SK-N-SH (cell line): Measurements from ENCODE around the gene TBX18. TPM values are rescaled to one million over a fixed set of nuclear protein-coding genes. Genes with fewer than 3 reads are reported as not detected.

ENCODE experiments used
- CTCF ChIA-PET: fragments of 300-600, 350-600 bp; formaldehyde crosslinking; extraction: SDS; loops from one replicate; lab custom pipeline; 2021; lab: Yijun Ruan, JAX
- POLR2A ChIA-PET: fragments of 350-600 bp; sonication (Branson Sonifier 250); formaldehyde crosslinking; extraction: SDS; loops from one replicate; lab custom pipeline; 2020; ENCODE audit warnings: antibody characterized with exemption, inconsistent platforms; lab: Yijun Ruan, JAX
- DNase-seq: peaks from one replicate; pipeline ENCODE4 v3.0.0; 2012
- H2AFZ ChIP-seq: fragments of 200-600 bp; sonication (generic); 2 replicates; pipeline ENCODE4 v1.8.1; 2016; ENCODE audit warnings: antibody characterized with exemption, mild to moderate bottlenecking, low read depth
- H3F3A ChIP-seq: fragments of 200-600 bp; sonication (generic); replicated peaks from 2 replicates; pipeline ENCODE3; 2016; ENCODE audit warnings: antibody characterized with exemption, mild to moderate bottlenecking; ENCODE audit not compliant: insufficient read depth
- H3K27ac ChIP-seq, 2 experiments: fragments of 200-500 bp in 1 of 2; fragments of 200-600 bp in 1 of 2; sonication (Bioruptor generic) in 1 of 2; sonication (generic), shearing (Covaris generic) in 1 of 2; 2 replicates each; pipeline versions ENCODE4 v1.5.1 to v1.6.1; 2014 to 2016; ENCODE audit warnings: low read depth in 2 of 2, inconsistent platforms in 1 of 2, low read length in 1 of 2, mild to moderate bottlenecking in 1 of 2, mixed read lengths in 1 of 2
- H3K27me3 ChIP-seq: fragments of 200-600 bp; sonication (generic), shearing (Covaris generic); 2 replicates; pipeline ENCODE4 v1.6.1; 2016; ENCODE audit warnings: mixed run types; ENCODE audit not compliant: insufficient read depth
- H3K36me3 ChIP-seq, 2 experiments: fragments of 200-500 bp in 1 of 2; fragments of 200-600 bp in 1 of 2; sonication (Bioruptor generic) in 1 of 2; sonication (generic) in 1 of 2; replicated peaks in 1 of 2; 2 replicates each; pipeline versions ENCODE3 to v1.5.1; 2014 to 2016; ENCODE audit warnings: low read length in 1 of 2, mild to moderate bottlenecking in 1 of 2; ENCODE audit not compliant: insufficient read depth in 2 of 2, control insufficient read depth in 1 of 2
- H3K4me1 ChIP-seq, 2 experiments: fragments of 200-500 bp in 1 of 2; fragments of 200-600 bp in 1 of 2; sonication (Bioruptor generic) in 1 of 2; sonication (generic), shearing (Covaris generic) in 1 of 2; 2 replicates each; pipeline versions ENCODE4 v1.5.1 to v1.6.1; 2014 to 2016; ENCODE audit warnings: low read depth in 1 of 2, low read length in 1 of 2, mixed run types in 1 of 2; ENCODE audit not compliant: insufficient read depth in 2 of 2, control insufficient read depth in 1 of 2
- H3K4me2 ChIP-seq: fragments of 200-600 bp; sonication (generic), shearing (Covaris generic); 2 replicates; pipeline ENCODE4 v1.6.1; 2017; ENCODE audit warnings: mixed run types
- H3K4me3 ChIP-seq, 2 experiments: fragments of 200-500 bp in 1 of 2; fragments of 200-600 bp in 1 of 2; sonication (Bioruptor generic) in 1 of 2; sonication (generic), shearing (Covaris generic) in 1 of 2; 2 replicates each; pipeline versions ENCODE4 v1.5.1 to v1.8.1; 2014 to 2016; ENCODE audit warnings: low read depth in 2 of 2, inconsistent platforms in 1 of 2, low read length in 1 of 2, mild to moderate bottlenecking in 1 of 2, mixed read lengths in 1 of 2, moderate library complexity in 1 of 2
- H3K79me2 ChIP-seq: fragments of 200-600 bp; sonication (generic); 2 replicates; pipeline ENCODE4 v1.8.1; 2017; ENCODE audit warnings: mild to moderate bottlenecking; ENCODE audit not compliant: insufficient read depth
- H3K9ac ChIP-seq: fragments of 200-600 bp; sonication (generic); 2 replicates; pipeline ENCODE4 v1.6.1; 2017; ENCODE audit warnings: mixed run types
- H3K9me2 ChIP-seq: fragments of 200-600 bp; sonication (generic); 2 replicates; pipeline ENCODE4 v1.6.1; 2017; ENCODE audit warnings: mixed run types
- H3K9me3 ChIP-seq: fragments of 200-600 bp; sonication (generic); 2 replicates; pipeline ENCODE4 v1.6.1; 2017; ENCODE audit warnings: mixed run types, mild to moderate bottlenecking, moderate library complexity
- H4K20me1 ChIP-seq: fragments of 200-600 bp; sonication (generic); 2 replicates; pipeline ENCODE4 v1.6.1; 2017; ENCODE audit warnings: mild to moderate bottlenecking, mixed run types; ENCODE audit not compliant: insufficient read depth
- CHD2 ChIP-seq: fragments of 150-350 bp; IDR thresholded peaks from 2 replicates; pipeline ENCODE4 v1.6.1; 2018; ENCODE audit warnings: low read length; ENCODE audit not compliant: partially characterized antibody
- CTCF ChIP-seq: fragments of 200-600 bp; sonication (generic); IDR thresholded peaks from 2 replicates; pipeline ENCODE4 v1.6.1; 2017; ENCODE audit warnings: antibody characterized with exemption, mild to moderate bottlenecking, moderate library complexity
- EP300 ChIP-seq, 2 experiments: IDR thresholded peaks; 2 replicates each; pipeline versions ENCODE4 v1.4.0 to v1.6.1; 2012; ENCODE audit warnings: borderline replicate concordance in 1 of 2, low read depth in 1 of 2, low read length in 1 of 2
- FOSL2 ChIP-seq: IDR thresholded peaks from 2 replicates; pipeline ENCODE4 v1.4.0; 2012; ENCODE audit warnings: low read depth, mild to moderate bottlenecking, moderate library complexity, borderline replicate concordance
- FOXM1 ChIP-seq: IDR thresholded peaks from 2 replicates; pipeline ENCODE4 v1.4.0; 2012; ENCODE audit warnings: low read depth, mild to moderate bottlenecking
- IRF3 ChIP-seq: fragments of 150-350 bp; IDR thresholded peaks from 2 replicates; pipeline ENCODE4 v1.6.1; 2016; ENCODE audit warnings: mild to moderate bottlenecking, low read depth, low read length
- JUND ChIP-seq: IDR thresholded peaks from 2 replicates; pipeline ENCODE4 v1.4.0; 2012
- MEF2A ChIP-seq: IDR thresholded peaks from 2 replicates; pipeline ENCODE4 v1.4.0; 2012; ENCODE audit warnings: low read depth, borderline replicate concordance
- MXI1 ChIP-seq: IDR thresholded peaks from 2 replicates; pipeline ENCODE4 v1.6.1; 2012; ENCODE audit warnings: mild to moderate bottlenecking, low read depth, low read length, improper control_type of control experiment
- NFIC ChIP-seq: IDR thresholded peaks from 2 replicates; pipeline ENCODE4 v1.4.0; 2012; ENCODE audit warnings: borderline replicate concordance
- NRF1 ChIP-seq: IDR thresholded peaks from 2 replicates; pipeline ENCODE4 v1.6.1; 2012; ENCODE audit warnings: low read depth, mild to moderate bottlenecking, low read length
- RXRA ChIP-seq: IDR thresholded peaks from 2 replicates; pipeline ENCODE4 v1.4.0; 2012; ENCODE audit warnings: low read depth, mild to moderate bottlenecking, borderline replicate concordance
- SIN3A ChIP-seq: IDR thresholded peaks from 2 replicates; pipeline ENCODE4 v1.6.1; 2012; ENCODE audit warnings: low read depth, mild to moderate bottlenecking, low read length, moderate library complexity, borderline replicate concordance
- SMC3 ChIP-seq: IDR thresholded peaks from 2 replicates; pipeline ENCODE4 v1.6.1; 2012; ENCODE audit warnings: low read depth, low read length, improper control_type of control experiment
- TAF1 ChIP-seq: IDR thresholded peaks from 2 replicates; pipeline ENCODE4 v1.6.1; 2012; ENCODE audit warnings: low read depth, mild to moderate bottlenecking, low read length, moderate library complexity, borderline replicate concordance
- polyA plus RNA-seq, 3 experiments: library from polyadenylated mRNA; depleted of rRNA; stranded (reverse); fragments of >200 nt; gene quantifications; 2 replicates each; pipeline ENCODE4 v1.2.3, GENCODE V29; 2012
- TF ChIP-seq, protein P1 (sequence below): IDR thresholded peaks from 2 replicates; pipeline ENCODE4 v1.4.0; 2012; ENCODE audit warnings: low read depth, borderline replicate concordance
- TF ChIP-seq, protein P2 (sequence below): IDR thresholded peaks from 2 replicates; pipeline ENCODE4; 2012

Gene TBX18
- polyA plus RNA-seq, 1 of the 3 experiments (the other 2 are of a cell fraction), result 19.3 TPM

- TF ChIP-seq SIN3A, result no peak
- TF ChIP-seq, all 33 proteins: peak for 0
Measured at GRCh38 chr6:84681693-84682326, 82.6 kb downstream of the TBX18 start (continued).

- H2AFZ ChIP-seq, result no peak overlapping the region
- no peaks in the 10 kb centered on the region for H3K9me2 ChIP-seq
- no peak for DNase-seq
- H3K9me3 ChIP-seq, result no peaks in the 10 kb centered on the region
- no peak overlapping the region for H3K9ac ChIP-seq
- H4K20me1 ChIP-seq, result no peaks in the 10 kb centered on the region
- no peak overlapping the region for H3K4me3 ChIP-seq
- POLR2A ChIA-PET, result no interaction called here
- TF ChIP-seq EP300 (IDR thresholded peaks at IDR 0.05; ENCODE audit: borderline replicate concordance in 1 of 2, low read depth in 1 of 2, low read length in 1 of 2) (no peak), SMC3 (no peak), CTCF (no peak), FOXM1 (no peak), MXI1 (no peak), IRF3 (no peak), JUND (no peak), CHD2 (no peak), NFIC (no peak), TAF1 (no peak), FOSL2 (no peak), RXRA (no peak), MEF2A (no peak), NRF1 (no peak)
- TF ChIP-seq, all 33 proteins: peak for 0
- Histone ChIP-seq H3K27ac (no peak overlapping the region), H3F3A (no peaks in the 10 kb centered on the region), H3K4me2 (no peak overlapping the region), H3K27me3 (no peaks in the 10 kb centered on the region), H3K4me1 (no peaks in the 10 kb centered on the region), H3K79me2 (no peaks in the 10 kb centered on the region), H3K36me3 (no peaks in the 10 kb centered on the region)
- CTCF ChIA-PET, result no interaction called here
Measured at GRCh38 chr6:84675651-84676050, 88.7 kb downstream of the TBX18 start.

DNA sequence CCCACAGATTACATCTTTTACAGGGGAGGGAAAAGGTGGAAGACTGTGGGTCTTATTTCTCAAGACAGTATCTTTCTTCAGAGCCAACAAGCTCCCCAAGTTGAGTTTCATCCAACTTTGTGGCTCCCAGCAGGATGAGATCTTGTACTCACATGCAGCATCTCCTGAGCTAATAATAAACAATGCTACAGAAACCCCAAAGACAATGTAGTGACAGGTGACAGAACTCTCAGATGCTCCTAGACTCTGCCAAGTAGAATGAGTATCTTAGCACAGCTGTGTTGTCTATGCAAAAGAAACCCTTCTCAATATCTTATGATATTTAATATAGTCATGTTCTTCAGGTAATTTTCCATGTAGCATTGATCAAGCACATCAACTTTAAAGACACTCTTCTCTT lies 90.0 kb downstream of the TBX18 start:
- DNase-seq, result no peak
- Histone ChIP-seq H3F3A (no peaks in the 10 kb centered on the region), H3K4me3 (no peak overlapping the region)

More for the DNA sequence above, 90.0 kb downstream of the TBX18 start:
- H3K9me3 ChIP-seq, result no peaks in the 10 kb centered on the region
- no peak overlapping the region for H2AFZ ChIP-seq
- no peaks in the 10 kb centered on the region for H3K79me2 ChIP-seq
- no peak overlapping the region for H3K9ac ChIP-seq
- POLR2A ChIA-PET, result no interaction called here
- H3K4me1 ChIP-seq, result no peaks in the 10 kb centered on the region
- no peaks in the 10 kb centered on the region for H3K27me3 ChIP-seq
- H3K27ac ChIP-seq, result no peak overlapping the region
- TF ChIP-seq FOSL2, result no peak
- TF ChIP-seq CTCF, result no peak
- TF ChIP-seq, protein P1, sequence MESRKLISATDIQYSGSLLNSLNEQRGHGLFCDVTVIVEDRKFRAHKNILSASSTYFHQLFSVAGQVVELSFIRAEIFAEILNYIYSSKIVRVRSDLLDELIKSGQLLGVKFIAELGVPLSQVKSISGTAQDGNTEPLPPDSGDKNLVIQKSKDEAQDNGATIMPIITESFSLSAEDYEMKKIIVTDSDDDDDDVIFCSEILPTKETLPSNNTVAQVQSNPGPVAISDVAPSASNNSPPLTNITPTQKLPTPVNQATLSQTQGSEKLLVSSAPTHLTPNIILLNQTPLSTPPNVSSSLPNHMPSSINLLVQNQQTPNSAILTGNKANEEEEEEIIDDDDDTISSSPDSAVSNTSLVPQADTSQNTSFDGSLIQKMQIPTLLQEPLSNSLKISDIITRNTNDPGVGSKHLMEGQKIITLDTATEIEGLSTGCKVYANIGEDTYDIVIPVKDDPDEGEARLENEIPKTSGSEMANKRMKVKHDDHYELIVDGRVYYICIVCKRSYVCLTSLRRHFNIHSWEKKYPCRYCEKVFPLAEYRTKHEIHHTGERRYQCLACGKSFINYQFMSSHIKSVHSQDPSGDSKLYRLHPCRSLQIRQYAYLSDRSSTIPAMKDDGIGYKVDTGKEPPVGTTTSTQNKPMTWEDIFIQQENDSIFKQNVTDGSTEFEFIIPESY, result no peak
- TF ChIP-seq, protein P2, sequence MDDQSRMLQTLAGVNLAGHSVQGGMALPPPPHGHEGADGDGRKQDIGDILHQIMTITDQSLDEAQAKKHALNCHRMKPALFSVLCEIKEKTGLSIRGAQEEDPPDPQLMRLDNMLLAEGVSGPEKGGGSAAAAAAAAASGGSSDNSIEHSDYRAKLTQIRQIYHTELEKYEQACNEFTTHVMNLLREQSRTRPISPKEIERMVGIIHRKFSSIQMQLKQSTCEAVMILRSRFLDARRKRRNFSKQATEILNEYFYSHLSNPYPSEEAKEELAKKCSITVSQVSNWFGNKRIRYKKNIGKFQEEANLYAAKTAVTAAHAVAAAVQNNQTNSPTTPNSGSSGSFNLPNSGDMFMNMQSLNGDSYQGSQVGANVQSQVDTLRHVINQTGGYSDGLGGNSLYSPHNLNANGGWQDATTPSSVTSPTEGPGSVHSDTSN, result no peak
- H4K20me1 ChIP-seq, result no peaks in the 10 kb centered on the region
- H3K9me2 ChIP-seq, result no peaks in the 10 kb centered on the region
- CTCF ChIA-PET, result no interaction called here
- H3K36me3 ChIP-seq, result no peaks in the 10 kb centered on the region
- H3K4me2 ChIP-seq, result no peak overlapping the region
